ENCODE data around the gene KCNIP4. TPM values are rescaled to one million over a fixed set of nuclear protein-coding genes. Genes with fewer than 3 reads are reported as not detected.

Gene KCNIP4
- total and polyA plus RNA-seq, 2 experiments from 2014 or later = 0.14 to 0.63 TPM

DNA sequence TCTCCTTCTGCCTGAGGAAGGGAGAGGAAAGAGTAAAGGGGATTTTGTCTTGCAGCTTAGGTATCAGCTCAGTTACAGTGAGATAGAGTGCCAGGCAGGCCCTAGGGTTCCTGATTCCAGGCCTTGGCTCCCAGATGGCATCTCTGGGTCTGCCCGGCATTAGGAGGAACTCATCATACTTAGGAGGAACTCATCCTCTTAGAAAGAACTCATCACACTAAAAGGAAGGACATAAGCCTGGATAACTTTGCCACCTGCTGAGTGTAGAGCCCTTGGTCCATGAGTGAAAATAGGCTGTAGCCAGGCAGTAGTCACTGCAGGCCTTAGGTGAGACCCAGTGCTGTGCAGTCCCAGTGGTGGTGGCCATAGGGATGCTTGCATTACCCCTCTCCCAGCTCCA is 881.2 kb downstream of the KCNIP4 start:
- Mint-ChIP-seq H3K4me3 (no peak overlapping the region), H3K9me3 (peaks cover 6% of the 10 kb centered on the region; the same call in 2 of the 3 replicates), H3K36me3 (ENCODE audit: low read depth) (no peaks in the 10 kb centered on the region), H3K27me3 (ENCODE audit: insufficient read depth, low read depth, poor library complexity) (peaks cover 3% of the 10 kb centered on the region), H3K4me1 (no peaks in the 10 kb centered on the region), H3K27ac (no peak overlapping the region)
- H3K27ac ChIP-seq (ENCODE audit: low read depth) = no peak overlapping the region
- ATAC-seq = no peak
- no peak overlapping the region for H3K4me3 ChIP-seq
- H3K9me2 ChIP-seq (ENCODE audit: insufficient read depth) = 0 out of 2 replicates have a peak, but pooled peaks cover 10% of the 10 kb centered on the region
- TF ChIP-seq, protein P1, sequence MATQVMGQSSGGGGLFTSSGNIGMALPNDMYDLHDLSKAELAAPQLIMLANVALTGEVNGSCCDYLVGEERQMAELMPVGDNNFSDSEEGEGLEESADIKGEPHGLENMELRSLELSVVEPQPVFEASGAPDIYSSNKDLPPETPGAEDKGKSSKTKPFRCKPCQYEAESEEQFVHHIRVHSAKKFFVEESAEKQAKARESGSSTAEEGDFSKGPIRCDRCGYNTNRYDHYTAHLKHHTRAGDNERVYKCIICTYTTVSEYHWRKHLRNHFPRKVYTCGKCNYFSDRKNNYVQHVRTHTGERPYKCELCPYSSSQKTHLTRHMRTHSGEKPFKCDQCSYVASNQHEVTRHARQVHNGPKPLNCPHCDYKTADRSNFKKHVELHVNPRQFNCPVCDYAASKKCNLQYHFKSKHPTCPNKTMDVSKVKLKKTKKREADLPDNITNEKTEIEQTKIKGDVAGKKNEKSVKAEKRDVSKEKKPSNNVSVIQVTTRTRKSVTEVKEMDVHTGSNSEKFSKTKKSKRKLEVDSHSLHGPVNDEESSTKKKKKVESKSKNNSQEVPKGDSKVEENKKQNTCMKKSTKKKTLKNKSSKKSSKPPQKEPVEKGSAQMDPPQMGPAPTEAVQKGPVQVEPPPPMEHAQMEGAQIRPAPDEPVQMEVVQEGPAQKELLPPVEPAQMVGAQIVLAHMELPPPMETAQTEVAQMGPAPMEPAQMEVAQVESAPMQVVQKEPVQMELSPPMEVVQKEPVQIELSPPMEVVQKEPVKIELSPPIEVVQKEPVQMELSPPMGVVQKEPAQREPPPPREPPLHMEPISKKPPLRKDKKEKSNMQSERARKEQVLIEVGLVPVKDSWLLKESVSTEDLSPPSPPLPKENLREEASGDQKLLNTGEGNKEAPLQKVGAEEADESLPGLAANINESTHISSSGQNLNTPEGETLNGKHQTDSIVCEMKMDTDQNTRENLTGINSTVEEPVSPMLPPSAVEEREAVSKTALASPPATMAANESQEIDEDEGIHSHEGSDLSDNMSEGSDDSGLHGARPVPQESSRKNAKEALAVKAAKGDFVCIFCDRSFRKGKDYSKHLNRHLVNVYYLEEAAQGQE (IDR thresholded peaks at IDR 0.05; ENCODE audit: unreplicated experiment) = no peak
- TF ChIP-seq POLR2AphosphoS5 (IDR thresholded peaks at IDR 0.05; ENCODE audit: low read depth) = no peak
- TF ChIP-seq JUNB (IDR thresholded peaks at IDR 0.05; ENCODE audit: unreplicated experiment) = no peak
- TF ChIP-seq CREB1 (CRISPR knock-in tag; IDR thresholded peaks at IDR 0.05; ENCODE audit: low read depth) = no peak
- TF ChIP-seq, protein P2, sequence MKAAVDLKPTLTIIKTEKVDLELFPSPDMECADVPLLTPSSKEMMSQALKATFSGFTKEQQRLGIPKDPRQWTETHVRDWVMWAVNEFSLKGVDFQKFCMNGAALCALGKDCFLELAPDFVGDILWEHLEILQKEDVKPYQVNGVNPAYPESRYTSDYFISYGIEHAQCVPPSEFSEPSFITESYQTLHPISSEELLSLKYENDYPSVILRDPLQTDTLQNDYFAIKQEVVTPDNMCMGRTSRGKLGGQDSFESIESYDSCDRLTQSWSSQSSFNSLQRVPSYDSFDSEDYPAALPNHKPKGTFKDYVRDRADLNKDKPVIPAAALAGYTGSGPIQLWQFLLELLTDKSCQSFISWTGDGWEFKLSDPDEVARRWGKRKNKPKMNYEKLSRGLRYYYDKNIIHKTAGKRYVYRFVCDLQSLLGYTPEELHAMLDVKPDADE (IDR thresholded peaks at IDR 0.05) = no peak
- TF ChIP-seq EZH2 (IDR thresholded peaks at IDR 0.05; ENCODE audit: low read depth, unreplicated experiment) = no peak
- no peak for TF ChIP-seq NANOG (IDR thresholded peaks at IDR 0.05; ENCODE audit: borderline replicate concordance)
- no peak for TF ChIP-seq EZH2phosphoT487 (IDR thresholded peaks at IDR 0.05; ENCODE audit: unreplicated experiment)
- no peak for TF ChIP-seq ZNF114 (CRISPR knock-in tag; IDR thresholded peaks at IDR 0.05)
- no peaks in the 10 kb centered on the region for H3K27me3 ChIP-seq (ENCODE audit: insufficient read depth)
- H4K20me1 ChIP-seq (replicated peaks; ENCODE audit: insufficient read depth) = no peaks in the 10 kb centered on the region
- DNase-seq (ENCODE audit: low spot score) = no peak
- H3K79me2 ChIP-seq (replicated peaks; ENCODE audit: insufficient read depth) = no peaks in the 10 kb centered on the region
- no peaks in the 10 kb centered on the region for H3K4me1 ChIP-seq (ENCODE audit: insufficient read depth)
- no peak overlapping the region for H3K4me2 ChIP-seq
- no peaks in the 10 kb centered on the region for H3K36me3 ChIP-seq (ENCODE audit: insufficient read depth)
- no peaks in the 10 kb centered on the region for H3F3A ChIP-seq (replicated peaks; ENCODE audit: low read depth)
- H2AFZ ChIP-seq = no peak overlapping the region

DNA sequence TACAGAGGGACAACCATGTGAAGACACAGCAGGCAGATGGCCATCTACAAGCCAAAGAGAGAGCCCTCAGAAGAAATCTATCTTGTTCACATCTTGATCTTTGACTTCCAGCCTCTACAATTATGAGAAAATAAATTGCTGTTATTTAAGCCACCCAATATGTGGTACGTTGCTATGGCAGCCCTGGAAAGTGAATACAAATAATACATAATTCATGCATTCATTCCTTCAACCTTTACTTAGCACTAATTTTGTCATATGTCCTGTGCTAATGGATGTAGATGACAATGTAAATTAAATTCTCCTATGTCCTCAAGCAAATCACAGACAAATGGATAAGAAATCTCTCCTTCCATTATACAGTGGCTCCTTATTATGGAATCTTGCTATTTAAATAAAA is 886.7 kb downstream of the KCNIP4 start:
- Mint-ChIP-seq H3K4me3 (no peak overlapping the region), H3K36me3 (ENCODE audit: low read depth) (no peaks in the 10 kb centered on the region), H3K27me3 (ENCODE audit: insufficient read depth, low read depth, poor library complexity) (peaks cover 3% of the 10 kb centered on the region), H3K9me3 (peaks cover 3% of the 10 kb centered on the region; the same call in 1 of the 3 replicates), H3K27ac (no peak overlapping the region), H3K4me1 (no peaks in the 10 kb centered on the region)
- no peak overlapping the region for H3K27ac ChIP-seq (ENCODE audit: low read depth)
- H2AFZ ChIP-seq = no peak overlapping the region
- no peaks in the 10 kb centered on the region for H4K20me1 ChIP-seq (replicated peaks; ENCODE audit: insufficient read depth)
- H3K9me2 ChIP-seq (ENCODE audit: insufficient read depth) = peaks cover 7% of the 10 kb centered on the region; the same call in 1 of the 2 replicates
- no peaks in the 10 kb centered on the region for H3K4me1 ChIP-seq (ENCODE audit: insufficient read depth)
- no peaks in the 10 kb centered on the region for H3K36me3 ChIP-seq (ENCODE audit: insufficient read depth)
- no peaks in the 10 kb centered on the region for H3K79me2 ChIP-seq (replicated peaks; ENCODE audit: insufficient read depth)
- DNase-seq (ENCODE audit: low spot score) (no peak), ATAC-seq (no peak)
- H3K27me3 ChIP-seq (ENCODE audit: insufficient read depth) = no peaks in the 10 kb centered on the region
- H3F3A ChIP-seq (replicated peaks; ENCODE audit: low read depth) = no peaks in the 10 kb centered on the region
- H3K4me3 ChIP-seq = no peak overlapping the region
- no peak overlapping the region for H3K4me2 ChIP-seq
- TF ChIP-seq, protein P2 (IDR thresholded peaks at IDR 0.05) = no peak
- TF ChIP-seq STAT1 (IDR thresholded peaks at IDR 0.05; ENCODE audit: unreplicated experiment) (no peak), POLR2AphosphoS5 (IDR thresholded peaks at IDR 0.05; ENCODE audit: low read depth) (no peak)
- TF ChIP-seq, protein P3, sequence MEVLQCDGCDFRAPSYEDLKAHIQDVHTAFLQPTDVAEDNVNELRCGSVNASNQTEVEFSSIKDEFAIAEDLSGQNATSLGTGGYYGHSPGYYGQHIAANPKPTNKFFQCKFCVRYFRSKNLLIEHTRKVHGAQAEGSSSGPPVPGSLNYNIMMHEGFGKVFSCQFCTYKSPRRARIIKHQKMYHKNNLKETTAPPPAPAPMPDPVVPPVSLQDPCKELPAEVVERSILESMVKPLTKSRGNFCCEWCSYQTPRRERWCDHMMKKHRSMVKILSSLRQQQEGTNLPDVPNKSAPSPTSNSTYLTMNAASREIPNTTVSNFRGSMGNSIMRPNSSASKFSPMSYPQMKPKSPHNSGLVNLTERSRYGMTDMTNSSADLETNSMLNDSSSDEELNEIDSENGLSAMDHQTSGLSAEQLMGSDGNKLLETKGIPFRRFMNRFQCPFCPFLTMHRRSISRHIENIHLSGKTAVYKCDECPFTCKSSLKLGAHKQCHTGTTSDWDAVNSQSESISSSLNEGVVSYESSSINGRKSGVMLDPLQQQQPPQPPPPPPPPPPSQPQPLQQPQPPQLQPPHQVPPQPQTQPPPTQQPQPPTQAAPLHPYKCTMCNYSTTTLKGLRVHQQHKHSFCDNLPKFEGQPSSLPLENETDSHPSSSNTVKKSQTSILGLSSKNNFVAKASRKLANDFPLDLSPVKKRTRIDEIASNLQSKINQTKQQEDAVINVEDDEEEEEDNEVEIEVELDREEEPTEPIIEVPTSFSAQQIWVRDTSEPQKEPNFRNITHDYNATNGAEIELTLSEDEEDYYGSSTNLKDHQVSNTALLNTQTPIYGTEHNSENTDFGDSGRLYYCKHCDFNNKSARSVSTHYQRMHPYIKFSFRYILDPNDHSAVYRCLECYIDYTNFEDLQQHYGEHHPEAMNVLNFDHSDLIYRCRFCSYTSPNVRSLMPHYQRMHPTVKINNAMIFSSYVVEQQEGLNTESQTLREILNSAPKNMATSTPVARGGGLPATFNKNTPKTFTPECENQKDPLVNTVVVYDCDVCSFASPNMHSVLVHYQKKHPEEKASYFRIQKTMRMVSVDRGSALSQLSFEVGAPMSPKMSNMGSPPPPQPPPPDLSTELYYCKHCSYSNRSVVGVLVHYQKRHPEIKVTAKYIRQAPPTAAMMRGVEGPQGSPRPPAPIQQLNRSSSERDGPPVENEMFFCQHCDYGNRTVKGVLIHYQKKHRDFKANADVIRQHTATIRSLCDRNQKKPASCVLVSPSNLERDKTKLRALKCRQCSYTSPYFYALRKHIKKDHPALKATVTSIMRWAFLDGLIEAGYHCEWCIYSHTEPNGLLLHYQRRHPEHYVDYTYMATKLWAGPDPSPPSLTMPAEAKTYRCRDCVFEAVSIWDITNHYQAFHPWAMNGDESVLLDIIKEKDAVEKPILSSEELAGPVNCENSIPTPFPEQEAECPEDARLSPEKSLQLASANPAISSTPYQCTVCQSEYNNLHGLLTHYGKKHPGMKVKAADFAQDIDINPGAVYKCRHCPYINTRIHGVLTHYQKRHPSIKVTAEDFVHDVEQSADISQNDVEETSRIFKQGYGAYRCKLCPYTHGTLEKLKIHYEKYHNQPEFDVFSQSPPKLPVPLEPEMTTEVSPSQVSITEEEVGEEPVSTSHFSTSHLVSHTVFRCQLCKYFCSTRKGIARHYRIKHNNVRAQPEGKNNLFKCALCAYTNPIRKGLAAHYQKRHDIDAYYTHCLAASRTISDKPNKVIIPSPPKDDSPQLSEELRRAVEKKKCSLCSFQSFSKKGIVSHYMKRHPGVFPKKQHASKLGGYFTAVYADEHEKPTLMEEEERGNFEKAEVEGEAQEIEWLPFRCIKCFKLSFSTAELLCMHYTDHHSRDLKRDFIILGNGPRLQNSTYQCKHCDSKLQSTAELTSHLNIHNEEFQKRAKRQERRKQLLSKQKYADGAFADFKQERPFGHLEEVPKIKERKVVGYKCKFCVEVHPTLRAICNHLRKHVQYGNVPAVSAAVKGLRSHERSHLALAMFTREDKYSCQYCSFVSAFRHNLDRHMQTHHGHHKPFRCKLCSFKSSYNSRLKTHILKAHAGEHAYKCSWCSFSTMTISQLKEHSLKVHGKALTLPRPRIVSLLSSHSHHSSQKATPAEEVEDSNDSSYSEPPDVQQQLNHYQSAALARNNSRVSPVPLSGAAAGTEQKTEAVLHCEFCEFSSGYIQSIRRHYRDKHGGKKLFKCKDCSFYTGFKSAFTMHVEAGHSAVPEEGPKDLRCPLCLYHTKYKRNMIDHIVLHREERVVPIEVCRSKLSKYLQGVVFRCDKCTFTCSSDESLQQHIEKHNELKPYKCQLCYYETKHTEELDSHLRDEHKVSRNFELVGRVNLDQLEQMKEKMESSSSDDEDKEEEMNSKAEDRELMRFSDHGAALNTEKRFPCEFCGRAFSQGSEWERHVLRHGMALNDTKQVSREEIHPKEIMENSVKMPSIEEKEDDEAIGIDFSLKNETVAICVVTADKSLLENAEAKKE (CRISPR knock-in tag; IDR thresholded peaks at IDR 0.05) = no peak
